Muscle layer of colon (tissue), 2 donors: ENCODE data around the gene BSG.
"Not testable (repeated sequence)": the region's sequence is repeated elsewhere in the genome, so short reads cannot be mapped to it uniquely, and the experiment has no call there.

Experiments
- H3K27ac ChIP-seq: one replicate; pipeline ENCODE4 v1.7.0; 2013; ENCODE audit warnings: low read depth, mild to moderate bottlenecking, low read length, moderate library complexity
- H3K27me3 ChIP-seq, 2 donors: one replicate each; pipeline ENCODE4 v1.7.0; 2013; ENCODE audit warnings: low read length in 2 of 2, mild to moderate bottlenecking in 2 of 2; ENCODE audit not compliant: insufficient read depth in 2 of 2, control insufficient read depth in 1 of 2
- H3K36me3 ChIP-seq: one replicate; pipeline ENCODE4 v1.7.0; 2013; ENCODE audit warnings: mild to moderate bottlenecking, low read length; ENCODE audit not compliant: insufficient read depth
- H3K4me1 ChIP-seq: one replicate; pipeline ENCODE4 v1.7.0; 2013; ENCODE audit warnings: mild to moderate bottlenecking, low read length; ENCODE audit not compliant: insufficient read depth
- H3K4me3 ChIP-seq, 2 donors: one replicate each; pipeline ENCODE4 v1.7.0; 2013; ENCODE audit warnings: low read length in 2 of 2, low read depth in 1 of 2, mild to moderate bottlenecking in 1 of 2, moderate library complexity in 1 of 2
- H3K9ac ChIP-seq: one replicate; pipeline ENCODE4 v1.7.0; 2013; ENCODE audit warnings: low read length
- H3K9me3 ChIP-seq: one replicate; pipeline ENCODE4 v1.7.0; 2013; ENCODE audit warnings: mild to moderate bottlenecking, low read length
- donor health status: abdominal sarcoma.
- donor health status: Adenocarcinoma of cecum.

BSG gene

DNA sequence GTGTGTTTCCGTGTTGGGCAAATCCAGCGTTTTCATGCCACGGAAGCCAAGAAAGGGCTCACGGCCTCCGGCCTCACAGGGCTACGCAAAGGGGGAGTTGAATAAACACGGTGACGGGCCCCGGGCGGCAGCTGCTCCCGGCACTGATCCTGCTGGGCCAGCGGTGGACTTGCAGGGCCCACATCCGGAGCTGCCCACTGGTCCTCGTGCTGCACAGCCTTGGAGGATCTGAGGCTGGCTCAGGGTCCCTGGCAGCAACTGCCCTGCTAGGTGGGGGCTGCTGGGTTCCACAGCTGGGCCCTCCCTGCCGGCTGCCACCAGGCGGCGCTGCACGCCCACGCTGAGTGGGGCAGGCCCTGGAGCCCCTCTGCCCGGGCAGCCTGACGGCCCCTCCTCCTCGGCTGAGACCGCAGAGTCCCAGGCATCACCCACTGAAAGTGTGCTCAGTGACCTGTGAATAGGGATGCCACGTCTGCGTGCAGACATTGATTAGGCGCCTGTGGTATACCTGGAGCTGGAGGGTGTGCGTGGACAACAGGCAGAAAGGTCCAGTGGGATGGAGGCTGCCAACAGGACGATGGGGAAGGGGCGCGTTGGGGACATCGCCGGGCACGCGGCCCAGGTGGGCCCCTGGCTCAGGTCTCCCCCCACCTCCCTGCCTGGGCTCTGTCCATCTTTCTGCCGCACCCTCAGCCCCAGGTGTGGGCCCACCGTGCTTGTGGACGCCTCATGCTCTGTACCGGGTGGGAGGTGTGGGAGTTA is 12.0 kb downstream of the BSG start:
- Histone ChIP-seq H3K9me3 (no peaks in the 10 kb centered on the region), H3K27ac (no peak overlapping the region), H3K36me3 (peaks cover 22% of the 10 kb centered on the region), H3K4me3 (no peak overlapping the region), H3K27me3 (peaks cover 11 to 46% of the 10 kb centered on the region in 2 donors), H3K4me1 (no peaks in the 10 kb centered on the region), H3K9ac (no peak overlapping the region)

DNA sequence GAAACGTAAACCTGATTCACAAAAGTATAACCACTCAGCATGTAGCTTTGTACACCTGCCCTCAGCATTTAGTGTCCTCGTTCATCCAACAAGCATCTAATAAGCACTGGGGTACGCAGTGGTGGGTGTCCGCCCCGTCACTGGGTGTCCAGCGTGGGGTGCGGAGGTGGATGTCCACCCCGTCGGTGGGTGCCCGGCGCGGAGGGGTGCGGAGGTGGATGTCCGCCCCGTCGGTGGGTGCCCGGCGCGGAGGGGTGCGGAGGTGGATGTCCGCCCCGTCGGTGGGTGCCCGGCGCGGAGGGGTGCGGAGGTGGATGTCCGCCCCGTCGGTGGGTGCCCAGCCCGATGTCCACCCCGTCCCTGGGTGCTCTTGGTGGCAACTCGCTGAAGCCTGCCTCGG is 12.8 kb downstream of the BSG start:
- Histone ChIP-seq H3K27me3 (peaks cover 11 to 47% of the 10 kb centered on the region in 2 donors), H3K36me3 (peaks cover 22% of the 10 kb centered on the region)
- H3K4me1 ChIP-seq, H3K9me3 ChIP-seq, H3K27ac ChIP-seq, H3K4me3 ChIP-seq, H3K9ac ChIP-seq: not testable (repeated sequence)

GRCh38 chr19:585551-586110 is 13.2 kb downstream of the BSG start:
- no peaks in the 10 kb centered on the region for H3K9me3 ChIP-seq
- H3K4me3 ChIP-seq, result no peak overlapping the region
- H3K36me3 ChIP-seq, result peaks cover 17% of the 10 kb centered on the region
- H3K9ac ChIP-seq, result no peak overlapping the region
- no peak overlapping the region for H3K27ac ChIP-seq
- no peaks in the 10 kb centered on the region for H3K4me1 ChIP-seq
- H3K27me3 ChIP-seq, result peaks cover 11 to 49% of the 10 kb centered on the region in 2 donors

DNA sequence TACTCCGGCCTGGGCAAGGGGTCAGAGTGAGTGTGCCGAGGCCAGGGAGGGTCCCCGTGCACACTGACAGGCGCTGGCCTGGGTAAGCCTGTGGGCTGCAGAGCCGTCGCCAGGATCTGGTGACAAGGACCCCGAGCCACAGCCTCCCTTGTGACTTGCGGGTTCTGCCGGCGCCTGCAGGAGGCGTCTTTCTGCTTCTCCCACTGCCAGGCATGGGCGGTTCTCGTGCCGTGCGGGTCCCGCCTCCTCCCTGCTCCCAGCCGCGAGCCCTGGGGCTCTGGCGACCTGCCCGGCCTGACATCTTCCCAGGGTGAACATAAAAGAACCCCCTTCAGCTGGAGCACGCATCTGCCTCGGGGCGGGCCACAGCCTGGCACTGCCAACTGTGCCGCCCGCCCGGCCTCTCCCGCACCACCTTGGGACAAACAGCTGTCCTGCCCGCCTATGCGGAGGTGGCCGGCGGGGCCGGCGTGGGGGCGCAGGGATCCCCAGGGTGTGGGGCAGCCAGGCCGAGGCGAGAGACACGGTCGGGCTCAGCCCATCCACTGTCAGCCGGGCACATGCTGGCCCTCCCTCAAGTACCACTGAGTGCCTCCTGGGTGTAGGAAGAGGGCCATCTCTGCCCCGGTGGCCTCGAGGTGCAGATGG is 15.8 kb downstream of the BSG start:
- no peaks in the 10 kb centered on the region for H3K9me3 ChIP-seq
- H3K27me3 ChIP-seq, result peaks cover 18 to 71% of the 10 kb centered on the region in 2 donors
- H3K9ac ChIP-seq, result no peak overlapping the region
- peaks cover 1% of the 10 kb centered on the region for H3K36me3 ChIP-seq
- H3K27ac ChIP-seq, result no peak overlapping the region
- H3K4me1 ChIP-seq, result no peaks in the 10 kb centered on the region
- H3K4me3 ChIP-seq, result no peak overlapping the region

DNA sequence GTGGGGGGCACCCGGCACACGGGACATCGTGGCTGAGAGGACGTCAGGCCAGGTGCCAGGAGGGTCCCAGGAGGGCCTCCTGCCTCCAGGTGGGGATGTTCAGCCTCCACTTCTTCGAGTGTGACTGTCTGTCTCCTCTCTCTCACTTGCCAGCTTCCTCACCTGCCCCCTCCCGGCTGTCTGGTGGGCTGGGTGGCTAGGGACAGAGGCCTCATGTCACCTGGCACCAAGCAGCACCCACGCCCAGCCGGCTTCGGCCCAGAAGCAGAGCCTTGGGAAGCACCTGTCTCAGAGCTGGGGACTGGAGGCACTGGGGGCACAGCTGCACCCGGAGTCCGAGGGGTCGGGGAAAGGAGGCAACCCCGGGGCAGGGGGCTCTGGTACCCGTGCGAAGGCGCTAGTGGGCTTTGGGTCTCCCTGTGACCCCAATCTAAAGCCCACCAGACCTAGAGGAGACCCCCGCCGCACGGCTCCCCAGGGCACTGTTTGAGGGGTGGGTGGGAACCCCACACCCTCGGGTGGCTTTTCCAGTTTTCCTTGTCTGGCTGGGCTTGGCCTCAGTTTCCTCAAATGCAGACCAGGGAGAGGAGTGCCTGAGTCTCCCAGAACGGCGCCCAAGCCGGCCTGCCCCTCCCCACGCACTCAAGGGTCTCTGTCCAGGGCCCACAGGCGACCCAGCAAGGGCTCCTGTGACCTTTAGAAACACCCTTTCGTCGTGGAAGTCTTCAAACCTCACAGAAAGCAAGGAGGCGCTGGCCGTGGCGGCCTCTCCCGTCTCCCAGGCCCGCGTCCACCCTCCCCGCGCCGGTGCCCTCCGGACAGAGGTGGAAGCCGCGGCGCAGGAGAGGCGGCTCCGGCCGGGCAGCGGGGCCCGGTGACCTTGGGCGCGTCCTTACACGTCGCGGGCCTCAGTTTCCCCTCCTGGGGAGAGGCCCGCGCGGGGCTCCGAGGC is 16.6 kb downstream of the BSG start:
- H3K36me3 ChIP-seq, result no peaks in the 10 kb centered on the region
- no peak overlapping the region for H3K4me3 ChIP-seq
- no peak overlapping the region for H3K27ac ChIP-seq
- no peaks in the 10 kb centered on the region for H3K9me3 ChIP-seq
- no peaks in the 10 kb centered on the region for H3K4me1 ChIP-seq
- H3K9ac ChIP-seq, result no peak overlapping the region
- peaks cover 18 to 70% of the 10 kb centered on the region in 2 donors for H3K27me3 ChIP-seq

GRCh38 chr19:589693-590395 is 17.4 kb downstream of the BSG start, which contains the start of gene HCN2:
HCN2 (plus strand) TSS chr19:589881; CDS start chr19:589946, 65 bp downstream.
- no peaks in the 10 kb centered on the region for H3K9me3 ChIP-seq
- H3K27me3 ChIP-seq, result peaks cover 18 to 67% of the 10 kb centered on the region in 2 donors
- H3K9ac ChIP-seq, result no peak within 1 kb of the TSS
- no peak within 1 kb of the TSS for H3K27ac ChIP-seq
- H3K36me3 ChIP-seq, result no peaks in the 10 kb centered on the region
- H3K4me1 ChIP-seq, result no peaks in the 10 kb centered on the region
- H3K4me3 ChIP-seq, result no peak within 1 kb of the TSS

- Histone ChIP-seq H3K4me3 (no peak overlapping the region), H3K9ac (no peak overlapping the region), H3K27me3 (peaks cover 18 to 62% of the 10 kb centered on the region in 2 donors), H3K9me3 (no peaks in the 10 kb centered on the region), H3K4me1 (no peaks in the 10 kb centered on the region), H3K36me3 (no peaks in the 10 kb centered on the region), H3K27ac (no peak overlapping the region)
Observed at GRCh38 chr19:590396-590745, 18.0 kb downstream of the BSG start.

- no peak overlapping the region for H3K4me3 ChIP-seq
- no peaks in the 10 kb centered on the region for H3K9me3 ChIP-seq
- H3K4me1 ChIP-seq, result no peaks in the 10 kb centered on the region
- H3K27me3 ChIP-seq, result peaks cover 18 to 59% of the 10 kb centered on the region in 2 donors
- no peak overlapping the region for H3K9ac ChIP-seq
- H3K36me3 ChIP-seq, result no peaks in the 10 kb centered on the region
- H3K27ac ChIP-seq, result no peak overlapping the region
Observed at GRCh38 chr19:590750-591098, 18.3 kb downstream of the BSG start.

DNA sequence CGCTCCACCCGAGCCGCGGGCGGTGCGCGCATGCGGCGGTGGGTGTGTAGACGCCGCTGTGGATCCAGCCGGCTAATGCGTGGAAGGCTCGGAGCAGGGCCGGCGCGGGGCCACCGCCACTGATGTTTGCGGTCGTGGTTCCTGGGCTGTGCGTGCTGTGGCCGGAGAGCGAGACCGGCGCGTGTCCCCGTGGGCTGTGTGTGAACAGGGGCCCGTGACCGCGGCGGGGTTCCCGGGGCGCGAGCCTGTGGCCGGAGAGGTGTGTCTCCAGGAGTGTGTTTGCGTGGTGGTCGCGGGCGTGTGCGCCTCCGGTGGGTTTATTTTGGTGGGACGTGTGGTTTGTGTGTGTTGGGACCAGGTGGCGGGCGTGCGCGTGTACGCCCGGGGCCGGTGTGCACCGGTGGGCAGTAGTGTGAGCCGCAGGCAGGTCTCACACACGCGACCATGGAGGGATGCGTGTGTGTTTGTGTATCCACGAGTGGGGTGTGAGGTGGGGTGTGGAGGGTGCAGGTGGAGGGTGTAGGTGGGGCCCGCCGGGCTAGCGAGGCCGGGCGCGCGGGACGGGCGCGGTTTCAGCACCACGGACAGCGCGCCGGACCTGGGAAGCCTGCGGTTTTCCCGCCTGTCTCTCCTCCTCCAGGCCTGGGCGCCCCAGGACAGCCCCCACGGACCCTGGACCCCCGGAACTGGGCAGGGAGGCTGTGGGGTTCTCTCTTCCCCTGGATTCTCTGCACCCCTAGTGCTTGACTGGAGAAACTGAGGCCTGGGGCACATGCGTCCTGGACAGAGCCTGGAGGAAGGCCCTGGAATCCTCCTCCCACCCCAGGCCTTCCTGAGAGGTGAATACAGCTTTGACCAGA is 18.9 kb downstream of the BSG start:
- no peaks in the 10 kb centered on the region for H3K36me3 ChIP-seq
- H3K9ac ChIP-seq, result no peak overlapping the region
- H3K4me1 ChIP-seq, result no peaks in the 10 kb centered on the region
- H3K4me3 ChIP-seq, result no peak overlapping the region
- H3K27me3 ChIP-seq, result peaks cover 18 to 55% of the 10 kb centered on the region in 2 donors
- no peaks in the 10 kb centered on the region for H3K9me3 ChIP-seq
- H3K27ac ChIP-seq, result no peak overlapping the region

- Histone ChIP-seq H3K27me3 (peaks cover 18 to 55% of the 10 kb centered on the region in 2 donors), H3K4me1 (no peaks in the 10 kb centered on the region), H3K36me3 (no peaks in the 10 kb centered on the region), H3K9me3 (no peaks in the 10 kb centered on the region), H3K27ac (no peak overlapping the region), H3K9ac (no peak overlapping the region), H3K4me3 (no peak overlapping the region)
Observed at GRCh38 chr19:592101-592500, 19.7 kb downstream of the BSG start.
